ENCODE measurements around the gene MGAT5. TPM values are rescaled to one million over a fixed set of nuclear protein-coding genes. Genes with fewer than 3 reads are reported as not detected.

The MGAT5 gene
- total and polyA plus RNA-seq, 7 donors: 1.1 to 7.0 (median 2.1) TPM

- intact Hi-C loops (cut with DNase I): no loop called here
- Histone ChIP-seq H3K9me3 (no peaks in the 10 kb centered on the region), H3K4me1 (peaks cover 4% of the 10 kb centered on the region), H3K4me3 (no peak overlapping the region), H3K36me3 (ENCODE audit: insufficient read depth in 1 of 2, low read depth in 1 of 2) (no peaks in the 10 kb centered on the region), H3K27me3 (ENCODE audit: insufficient read depth in 3 of 3, low read length in 2 of 3) (no peaks in the 10 kb centered on the region), H3K27ac (no peak overlapping the region)
- ATAC-seq (no peak), DNase-seq (no peak)
- TF ChIP-seq, protein P1, sequence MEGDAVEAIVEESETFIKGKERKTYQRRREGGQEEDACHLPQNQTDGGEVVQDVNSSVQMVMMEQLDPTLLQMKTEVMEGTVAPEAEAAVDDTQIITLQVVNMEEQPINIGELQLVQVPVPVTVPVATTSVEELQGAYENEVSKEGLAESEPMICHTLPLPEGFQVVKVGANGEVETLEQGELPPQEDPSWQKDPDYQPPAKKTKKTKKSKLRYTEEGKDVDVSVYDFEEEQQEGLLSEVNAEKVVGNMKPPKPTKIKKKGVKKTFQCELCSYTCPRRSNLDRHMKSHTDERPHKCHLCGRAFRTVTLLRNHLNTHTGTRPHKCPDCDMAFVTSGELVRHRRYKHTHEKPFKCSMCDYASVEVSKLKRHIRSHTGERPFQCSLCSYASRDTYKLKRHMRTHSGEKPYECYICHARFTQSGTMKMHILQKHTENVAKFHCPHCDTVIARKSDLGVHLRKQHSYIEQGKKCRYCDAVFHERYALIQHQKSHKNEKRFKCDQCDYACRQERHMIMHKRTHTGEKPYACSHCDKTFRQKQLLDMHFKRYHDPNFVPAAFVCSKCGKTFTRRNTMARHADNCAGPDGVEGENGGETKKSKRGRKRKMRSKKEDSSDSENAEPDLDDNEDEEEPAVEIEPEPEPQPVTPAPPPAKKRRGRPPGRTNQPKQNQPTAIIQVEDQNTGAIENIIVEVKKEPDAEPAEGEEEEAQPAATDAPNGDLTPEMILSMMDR (IDR thresholded peaks at IDR 0.05): no peak
- 89 to 94% (median 92%) methylated on average over 2 of the region's 2 CpGs for WGBS, 3 donors
Measured at GRCh38 chr2:134233728-134234136, 20.1 kb upstream of the MGAT5 start.

DNA sequence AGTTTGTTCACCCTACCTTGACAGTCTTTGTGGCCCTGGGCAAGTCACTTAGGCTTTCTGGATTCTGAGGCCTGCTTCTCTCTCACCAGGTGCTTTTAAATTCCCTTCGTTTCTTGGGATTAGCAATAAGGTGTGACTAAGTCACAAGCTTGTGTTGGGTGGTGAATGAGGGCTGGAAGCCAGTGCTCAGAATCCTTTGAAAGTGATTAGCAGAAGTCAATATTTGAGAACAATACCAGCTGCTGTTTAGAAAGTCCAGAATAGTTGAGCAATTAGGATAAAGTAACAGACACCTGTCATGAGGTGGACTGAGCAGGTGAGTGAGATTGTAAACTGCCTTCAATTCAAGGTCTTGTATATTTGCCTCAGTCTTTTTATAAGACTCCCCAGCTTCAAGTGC is 19.3 kb upstream of the MGAT5 start:
- no peaks in the 10 kb centered on the region for H3K9me3 ChIP-seq
- intact Hi-C loops (cut with DNase I): no loop called here
- H3K4me3 ChIP-seq: no peak overlapping the region
- no peaks in the 10 kb centered on the region for H3K27me3 ChIP-seq (ENCODE audit: insufficient read depth in 3 of 3, low read length in 2 of 3)
- TF ChIP-seq, protein P1 (IDR thresholded peaks at IDR 0.05): no peak
- WGBS, 3 donors: 68 to 70% (median 68%) methylated on average over 1 of the region's 1 CpG
- no peaks in the 10 kb centered on the region for H3K36me3 ChIP-seq (ENCODE audit: insufficient read depth in 1 of 2, low read depth in 1 of 2)
- DNase-seq: no peak
- no peak for ATAC-seq
- H3K27ac ChIP-seq: no peak overlapping the region
- peaks cover 4% of the 10 kb centered on the region for H3K4me1 ChIP-seq

- H3K9me3 ChIP-seq: no peaks in the 10 kb centered on the region
- H3K36me3 ChIP-seq (ENCODE audit: insufficient read depth in 1 of 2, low read depth in 1 of 2): no peaks in the 10 kb centered on the region
- H3K4me3 ChIP-seq: no peak overlapping the region
- peaks cover 4% of the 10 kb centered on the region for H3K4me1 ChIP-seq
- DNase-seq (no peak), ATAC-seq (no peak)
- H3K27ac ChIP-seq: no peak overlapping the region
- intact Hi-C loops (cut with DNase I): no loop called here
- TF ChIP-seq, protein P1 (IDR thresholded peaks at IDR 0.05): no peak
- WGBS, 3 donors: 82 to 91% (median 83%) methylated on average over 4 of the region's 4 CpGs
- no peaks in the 10 kb centered on the region for H3K27me3 ChIP-seq (ENCODE audit: insufficient read depth in 3 of 3, low read length in 2 of 3)
Measured at GRCh38 chr2:134235510-134236144, 18.2 kb upstream of the MGAT5 start.

GRCh38 chr2:134238371-134238770 is 15.5 kb upstream of the MGAT5 start:
- Histone ChIP-seq H3K27ac (no peak overlapping the region), H3K27me3 (ENCODE audit: insufficient read depth in 3 of 3, low read length in 2 of 3) (peaks cover 0 to 3% (median 0%) of the 10 kb centered on the region in 3 donors), H3K4me1 (no peaks in the 10 kb centered on the region), H3K9me3 (no peaks in the 10 kb centered on the region), H3K36me3 (ENCODE audit: insufficient read depth in 1 of 2, low read depth in 1 of 2) (no peaks in the 10 kb centered on the region), H3K4me3 (no peak overlapping the region)
- intact Hi-C loops (cut with DNase I): no loop called here
- no peak for DNase-seq
- TF ChIP-seq, protein P1 (IDR thresholded peaks at IDR 0.05): no peak
- WGBS, 3 donors: 57 to 78% (median 58%) methylated on average over 3 of the region's 3 CpGs
- no peak for ATAC-seq

- ATAC-seq (no peak), DNase-seq (no peak)
- TF ChIP-seq, protein P1 (IDR thresholded peaks at IDR 0.05): no peak
- H3K36me3 ChIP-seq (ENCODE audit: insufficient read depth in 1 of 2, low read depth in 1 of 2): no peaks in the 10 kb centered on the region
- WGBS, 3 donors: 87 to 92% (median 87%) methylated on average over 2 of the region's 2 CpGs
- peaks cover 0 to 3% (median 0%) of the 10 kb centered on the region in 3 donors for H3K27me3 ChIP-seq (ENCODE audit: insufficient read depth in 3 of 3, low read length in 2 of 3)
- H3K27ac ChIP-seq: no peak overlapping the region
- no peaks in the 10 kb centered on the region for H3K4me1 ChIP-seq
- H3K4me3 ChIP-seq: no peak overlapping the region
- intact Hi-C loops (cut with DNase I): loop anchor here (10.0 kb wide), 2 partner anchors 165 to 355 kb away; no protein-coding TSS in a partner anchor
- H3K9me3 ChIP-seq: no peaks in the 10 kb centered on the region
Measured at GRCh38 chr2:134240061-134240460, 13.8 kb upstream of the MGAT5 start.

Measured in psoas muscle (tissue), 8 donors.